T-cell (primary cell): ENCODE data around the gene CAPNS1. TPM values are rescaled to one million over a fixed set of nuclear protein-coding genes. Genes with fewer than 3 reads are reported as not detected.

Experiments
- ATAC-seq, 4 experiments: fragments of 200-7000 bp in 3 of 4; fragments of 150-1000 bp in 1 of 4; cut with Tn5 transposase; replicated peaks in 1 of 4; 1 replicate in 3 of 4; 2 replicates in 1 of 4; pipeline ENCODE4 v1.10.0; 2021; ENCODE audit warnings: moderate library complexity in 3 of 4, mild to moderate bottlenecking in 2 of 4, moderate number of reproducible peaks in 1 of 4
- CTCF ChIA-PET, 2 donors: fragments of 300-600 bp; sonication (Branson Sonifier 250); formaldehyde crosslinking; loops; one replicate each; lab custom pipeline; 2022; ENCODE audit warnings: antibody characterized with exemption in 2 of 2; lab: Charles Lee
- POLR2A ChIA-PET, 2 donors: fragments of 300-600 bp; sonication (Branson Sonifier 250); formaldehyde crosslinking; loops; one replicate each; lab custom pipeline; 2022; ENCODE audit warnings: antibody characterized with exemption in 2 of 2; lab: Charles Lee
- DNase-seq, 35 experiments: peaks; one replicate each; pipeline versions ENCODE4 v3.0.0 to v3.0.0-alpha.2; 2013 to 2023
- H3K27ac ChIP-seq: one replicate; pipeline ENCODE4 v1.5.1; 2013; ENCODE audit warnings: low read length
- H3K27me3 ChIP-seq, 2 experiments: replicated peaks in 1 of 2; 1 replicate in 1 of 2; 2 replicates in 1 of 2; pipeline versions ENCODE4 v1.6.1 to v1.7.0; 2013; ENCODE audit warnings: low read length in 1 of 2, mixed read lengths in 1 of 2; ENCODE audit not compliant: control insufficient read depth in 2 of 2, insufficient read depth in 2 of 2; ENCODE audit errors: extremely low read depth in 1 of 2
- H3K36me3 ChIP-seq, 2 donors: 1 replicate in 1 of 2; 2 replicates in 1 of 2; pipeline versions ENCODE4 v1.6.1 to v1.7.0; 2013; ENCODE audit warnings: low read length in 1 of 2; ENCODE audit not compliant: control insufficient read depth in 2 of 2, insufficient read depth in 1 of 2; ENCODE audit errors: extremely low read depth in 1 of 2
- H3K4me1 ChIP-seq, 2 experiments: 1 replicate in 1 of 2; 2 replicates in 1 of 2; pipeline versions ENCODE4 v1.6.1 to v1.7.0; 2013; ENCODE audit warnings: low read length in 2 of 2, mixed read lengths in 1 of 2; ENCODE audit not compliant: insufficient read depth in 2 of 2, control insufficient read depth in 1 of 2; ENCODE audit errors: extremely low read depth in 1 of 2
- H3K4me3 ChIP-seq, 2 donors: 1 replicate in 1 of 2; 2 replicates in 1 of 2; pipeline versions ENCODE4 v1.5.1 to v1.7.0; 2013; ENCODE audit warnings: mild to moderate bottlenecking in 2 of 2, low read length in 1 of 2, moderate library complexity in 1 of 2; ENCODE audit not compliant: control insufficient read depth in 1 of 2; ENCODE audit errors: extremely low read depth in 1 of 2
- H3K9me3 ChIP-seq: 2 replicates; pipeline ENCODE4 v1.7.0; 2013
- H3K27ac Mint-ChIP-seq, 2 donors: one replicate each; pipeline ENCODE4 v1.8.0; 2020 to 2021; ENCODE audit warnings: mild to moderate bottlenecking in 2 of 2, mixed read lengths in 2 of 2
- H3K27me3 Mint-ChIP-seq, 2 donors: one replicate each; pipeline ENCODE4 v1.8.0; 2021 to 2022; ENCODE audit warnings: mixed read lengths in 2 of 2
- H3K36me3 Mint-ChIP-seq: one replicate; pipeline ENCODE4 v1.8.0; 2021; ENCODE audit warnings: mixed read lengths
- H3K4me1 Mint-ChIP-seq, 3 donors: one replicate each; pipeline ENCODE4 v1.8.0; 2020 to 2022; ENCODE audit warnings: mixed read lengths in 3 of 3, mild to moderate bottlenecking in 1 of 3
- H3K4me3 Mint-ChIP-seq, 3 donors: one replicate each; pipeline ENCODE4 v1.8.0; 2020 to 2022; ENCODE audit warnings: mild to moderate bottlenecking in 3 of 3, mixed read lengths in 3 of 3, moderate library complexity in 3 of 3
- H3K9me3 Mint-ChIP-seq, 3 donors: one replicate each; pipeline ENCODE4 v1.8.0; 2020 to 2022; ENCODE audit warnings: mixed read lengths in 3 of 3
- WGBS: methylation state at CpG from one replicate; pipeline ENCODE4 v1.1.5; 2013; ENCODE audit warnings: missing lambda C conversion rate; ENCODE audit not compliant: insufficient coverage; 5-methylcytosine and 5-hydroxymethylcytosine counted together
- total RNA-seq, 35 experiments: library from RNA in 6 of 35; stranded (reverse) in 6 of 35; fragments of 120-200 nt in 1 of 35; gene quantifications; one replicate each; pipeline versions ENCODE4 v1.2.1 to v1.2.4 and lab custom pipeline; 2013 to 2026

The CAPNS1 gene
- total RNA-seq, 5 donors from 2014 or later (not counting 1 experiment from before 2014, with no cell fraction given): 214 to 339 (median 308) TPM

GRCh38 chr19:36099166-36099785, 40.6 kb upstream of the CAPNS1 start:
- WGBS: 97% methylated on average over 17 of the region's 19 CpGs
- Mint-ChIP-seq H3K4me1 (no peaks in the 10 kb centered on the region), H3K9me3 (no peaks in the 10 kb centered on the region), H3K27ac (no peak overlapping the region), H3K36me3 (no peaks in the 10 kb centered on the region), H3K4me3 (no peak overlapping the region), H3K27me3 (no peaks in the 10 kb centered on the region)
- Histone ChIP-seq H3K36me3 (peaks cover 4 to 13% of the 10 kb centered on the region in 2 donors), H3K4me1 (no peaks in the 10 kb centered on the region), H3K9me3 (no peaks in the 10 kb centered on the region), H3K27ac (no peak overlapping the region), H3K27me3 (no peaks in the 10 kb centered on the region), H3K4me3 (no peak overlapping the region)
- ChIA-PET POLR2A (no interaction called here), CTCF (interaction anchor here in 1 of 2 donors (0.7 kb wide), 1 partner anchor 847 kb away, joined by 9 read pairs; no protein-coding TSS in a partner anchor)
- ATAC-seq: no peak
- DNase-seq: no peak

- DNase-seq: no peak
- no peaks in the 10 kb centered on the region for H3K27me3 Mint-ChIP-seq
- no peak overlapping the region for H3K27ac Mint-ChIP-seq
Observed at GRCh38 chr19:36100476-36100875, 39.4 kb upstream of the CAPNS1 start.

GRCh38 chr19:36101550-36102327, 38.1 kb upstream of the CAPNS1 start:
- Mint-ChIP-seq H3K9me3 (no peaks in the 10 kb centered on the region), H3K27me3 (no peaks in the 10 kb centered on the region), H3K4me3 (no peak overlapping the region), H3K36me3 (peaks cover 2% of the 10 kb centered on the region), H3K27ac (no peak overlapping the region), H3K4me1 (no peaks in the 10 kb centered on the region)
- no peaks in the 10 kb centered on the region for H3K9me3 ChIP-seq
- H3K27me3 ChIP-seq: no peaks in the 10 kb centered on the region
- CTCF ChIA-PET: no interaction called here
- H3K4me3 ChIP-seq: no peak overlapping the region
- H3K36me3 ChIP-seq: peaks cover 4 to 13% of the 10 kb centered on the region in 2 donors
- WGBS: 97% methylated on average over 26 of the region's 27 CpGs
- no peak overlapping the region for H3K27ac ChIP-seq
- ATAC-seq (no peak), DNase-seq (no peak)
- POLR2A ChIA-PET: no interaction called here
- H3K4me1 ChIP-seq: no peaks in the 10 kb centered on the region

More at GRCh38 chr19:36100476-36100875, 39.4 kb upstream of the CAPNS1 start:
- H3K27me3 ChIP-seq: no peaks in the 10 kb centered on the region
- ChIA-PET POLR2A (no interaction called here), CTCF (interaction anchor here in 1 of 2 donors (0.5 kb wide), 1 partner anchor 47 kb away, joined by 3 read pairs; no protein-coding TSS in a partner anchor)
- no peaks in the 10 kb centered on the region for H3K36me3 Mint-ChIP-seq
- ATAC-seq: no peak
- no peak overlapping the region for H3K4me3 Mint-ChIP-seq
- no peaks in the 10 kb centered on the region for H3K4me1 ChIP-seq
- H3K4me1 Mint-ChIP-seq: no peaks in the 10 kb centered on the region
- H3K4me3 ChIP-seq: no peak overlapping the region
- peaks cover 4 to 13% of the 10 kb centered on the region in 2 donors for H3K36me3 ChIP-seq
- H3K9me3 Mint-ChIP-seq: no peaks in the 10 kb centered on the region
- WGBS: 96% methylated on average over 4 of the region's 5 CpGs
- no peaks in the 10 kb centered on the region for H3K9me3 ChIP-seq
- no peak overlapping the region for H3K27ac ChIP-seq

- Mint-ChIP-seq H3K27ac (no peak overlapping the region), H3K4me1 (no peaks in the 10 kb centered on the region), H3K9me3 (no peaks in the 10 kb centered on the region), H3K36me3 (peaks cover 2% of the 10 kb centered on the region), H3K4me3 (no peak overlapping the region), H3K27me3 (no peaks in the 10 kb centered on the region)
- CTCF ChIA-PET: interaction anchor here in 1 of 2 donors (0.5 to 0.6 kb wide), 2 partner anchors 47 to 49 kb away, joined by 3 to 10 read pairs; no protein-coding TSS in a partner anchor
- WGBS: 97% methylated on average over 24 of the region's 24 CpGs
- Histone ChIP-seq H3K4me1 (no peaks in the 10 kb centered on the region), H3K9me3 (no peaks in the 10 kb centered on the region), H3K27me3 (no peaks in the 10 kb centered on the region), H3K27ac (no peak overlapping the region), H3K36me3 (peaks cover 4 to 13% of the 10 kb centered on the region in 2 donors), H3K4me3 (no peak overlapping the region)
- ATAC-seq (no peak), DNase-seq (no peak)
- POLR2A ChIA-PET: no interaction called here
Observed at GRCh38 chr19:36103040-36103626, 36.7 kb upstream of the CAPNS1 start.

GRCh38 chr19:36103842-36104552, 35.9 kb upstream of the CAPNS1 start:
- Histone ChIP-seq H3K36me3 (peaks cover 4 to 13% of the 10 kb centered on the region in 2 donors), H3K4me3 (no peak overlapping the region), H3K4me1 (no peaks in the 10 kb centered on the region), H3K27me3 (no peaks in the 10 kb centered on the region), H3K9me3 (no peaks in the 10 kb centered on the region), H3K27ac (no peak overlapping the region)
- no peaks in the 10 kb centered on the region for H3K27me3 Mint-ChIP-seq
- no peak for DNase-seq
- no peak overlapping the region for H3K4me3 Mint-ChIP-seq
- H3K36me3 Mint-ChIP-seq: peaks cover 2% of the 10 kb centered on the region
- ChIA-PET CTCF (no interaction called here), POLR2A (no interaction called here)
- no peaks in the 10 kb centered on the region for H3K9me3 Mint-ChIP-seq
- 97% methylated on average over 9 of the region's 12 CpGs for WGBS
- no peak overlapping the region for H3K27ac Mint-ChIP-seq
- no peaks in the 10 kb centered on the region for H3K4me1 Mint-ChIP-seq
- no peak for ATAC-seq

- no peaks in the 10 kb centered on the region for H3K4me1 Mint-ChIP-seq
- DNase-seq (no peak), ATAC-seq (no peak)
- no peak overlapping the region for H3K27ac ChIP-seq
- no peaks in the 10 kb centered on the region for H3K9me3 Mint-ChIP-seq
- H3K4me3 Mint-ChIP-seq: no peak overlapping the region
- peaks cover 4% of the 10 kb centered on the region for H3K36me3 Mint-ChIP-seq
- H3K27me3 ChIP-seq: no peaks in the 10 kb centered on the region
- H3K4me3 ChIP-seq: no peak overlapping the region
- no peak overlapping the region for H3K27ac Mint-ChIP-seq
- ChIA-PET POLR2A (no interaction called here), CTCF (no interaction called here)
- no peaks in the 10 kb centered on the region for H3K9me3 ChIP-seq
- no peaks in the 10 kb centered on the region for H3K27me3 Mint-ChIP-seq
- no peaks in the 10 kb centered on the region for H3K4me1 ChIP-seq
- 98% methylated on average over 6 of the region's 6 CpGs for WGBS
- peaks cover 8 to 12% of the 10 kb centered on the region in 2 donors for H3K36me3 ChIP-seq
Observed at GRCh38 chr19:36106441-36106840, 33.4 kb upstream of the CAPNS1 start.
